HepG2 (cell line): Measurements from ENCODE around the gene YEATS2.

ENCODE experiments used
- CREB1 ChIP-seq, 2 experiments: fragments of 450-650 bp in 1 of 2; IDR thresholded peaks; 2 replicates each; pipeline ENCODE4 v1.6.1; 2016 to 2017; ENCODE audit warnings: control low read depth in 1 of 2, mild to moderate bottlenecking in 1 of 2, missing compliant biosample characterization in 1 of 2, missing genetic modification characterization in 1 of 2
- HOXA7 ChIP-seq: sonication (generic); formaldehyde crosslinking; IDR thresholded peaks from 2 replicates; pipeline ENCODE4 v1.8.1; 2022; ENCODE audit warnings: mild to moderate bottlenecking, missing genetic modification reagents, moderate library complexity
- IRF2 ChIP-seq: IDR thresholded peaks from 2 replicates; pipeline ENCODE4 v1.6.1; 2018; ENCODE audit warnings: missing genetic modification reagents, missing compliant biosample characterization
- POLR2A ChIP-seq, 2 experiments: IDR thresholded peaks; 2 replicates each; pipeline ENCODE4 v1.6.1; 2011; ENCODE audit warnings: low read depth in 2 of 2, low read length in 2 of 2, mild to moderate bottlenecking in 1 of 2, moderate library complexity in 1 of 2; ENCODE audit not compliant: insufficient read depth in 1 of 2
- RAD21 ChIP-seq: fragments of 450-650 bp; formaldehyde crosslinking; IDR thresholded peaks from 2 replicates; pipeline ENCODE4 v1.5.0; 2020; ENCODE audit warnings: mild to moderate bottlenecking
- ZNF34 ChIP-seq: sonication (generic); formaldehyde crosslinking; IDR thresholded peaks from 2 replicates; pipeline ENCODE4 v1.4.0; 2020; ENCODE audit warnings: mild to moderate bottlenecking, missing genetic modification reagents, borderline replicate concordance
- TF ChIP-seq, protein P1 (sequence below): sonication (generic); formaldehyde crosslinking; IDR thresholded peaks from 2 replicates; pipeline ENCODE4 v1.5.0; 2020; ENCODE audit warnings: mild to moderate bottlenecking, missing genetic modification reagents, moderate library complexity
- TF ChIP-seq, protein P2 (sequence below): sonication (generic); formaldehyde crosslinking; IDR thresholded peaks from 2 replicates; pipeline ENCODE4; 2020; ENCODE audit warnings: missing genetic modification reagents, mild to moderate bottlenecking, borderline replicate concordance
- TF ChIP-seq, protein P3 (sequence below), 2 experiments: IDR thresholded peaks; 2 replicates each; pipeline ENCODE4 v1.6.1; 2011 to 2012; ENCODE audit warnings: low read length in 2 of 2, borderline replicate concordance in 1 of 2, low read depth in 1 of 2, mild to moderate bottlenecking in 1 of 2, moderate library complexity in 1 of 2

DNA sequence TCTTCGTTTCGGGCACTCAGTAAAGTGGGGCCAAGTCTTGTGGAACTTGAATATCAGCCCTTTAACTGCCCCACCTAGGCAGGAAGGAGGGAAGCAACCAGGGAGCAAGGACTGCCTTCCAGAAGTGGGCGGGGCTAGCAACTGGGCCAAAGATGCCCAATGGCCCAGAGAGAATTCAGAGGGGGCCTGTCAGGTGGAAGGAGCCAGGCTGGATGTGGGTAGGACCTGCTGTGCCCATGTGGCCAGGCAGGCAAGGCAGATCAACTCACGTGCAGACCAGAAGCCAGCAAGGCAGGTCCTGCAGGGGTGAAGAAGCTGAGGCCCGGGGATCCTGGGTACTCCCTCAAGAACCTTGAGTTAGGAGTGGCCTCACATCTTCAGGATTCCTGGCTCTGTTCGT is 122.2 kb downstream of the YEATS2 start:
- TF ChIP-seq, protein P1, sequence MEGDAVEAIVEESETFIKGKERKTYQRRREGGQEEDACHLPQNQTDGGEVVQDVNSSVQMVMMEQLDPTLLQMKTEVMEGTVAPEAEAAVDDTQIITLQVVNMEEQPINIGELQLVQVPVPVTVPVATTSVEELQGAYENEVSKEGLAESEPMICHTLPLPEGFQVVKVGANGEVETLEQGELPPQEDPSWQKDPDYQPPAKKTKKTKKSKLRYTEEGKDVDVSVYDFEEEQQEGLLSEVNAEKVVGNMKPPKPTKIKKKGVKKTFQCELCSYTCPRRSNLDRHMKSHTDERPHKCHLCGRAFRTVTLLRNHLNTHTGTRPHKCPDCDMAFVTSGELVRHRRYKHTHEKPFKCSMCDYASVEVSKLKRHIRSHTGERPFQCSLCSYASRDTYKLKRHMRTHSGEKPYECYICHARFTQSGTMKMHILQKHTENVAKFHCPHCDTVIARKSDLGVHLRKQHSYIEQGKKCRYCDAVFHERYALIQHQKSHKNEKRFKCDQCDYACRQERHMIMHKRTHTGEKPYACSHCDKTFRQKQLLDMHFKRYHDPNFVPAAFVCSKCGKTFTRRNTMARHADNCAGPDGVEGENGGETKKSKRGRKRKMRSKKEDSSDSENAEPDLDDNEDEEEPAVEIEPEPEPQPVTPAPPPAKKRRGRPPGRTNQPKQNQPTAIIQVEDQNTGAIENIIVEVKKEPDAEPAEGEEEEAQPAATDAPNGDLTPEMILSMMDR (CRISPR knock-in tag) = no peak
- TF ChIP-seq, protein P2, sequence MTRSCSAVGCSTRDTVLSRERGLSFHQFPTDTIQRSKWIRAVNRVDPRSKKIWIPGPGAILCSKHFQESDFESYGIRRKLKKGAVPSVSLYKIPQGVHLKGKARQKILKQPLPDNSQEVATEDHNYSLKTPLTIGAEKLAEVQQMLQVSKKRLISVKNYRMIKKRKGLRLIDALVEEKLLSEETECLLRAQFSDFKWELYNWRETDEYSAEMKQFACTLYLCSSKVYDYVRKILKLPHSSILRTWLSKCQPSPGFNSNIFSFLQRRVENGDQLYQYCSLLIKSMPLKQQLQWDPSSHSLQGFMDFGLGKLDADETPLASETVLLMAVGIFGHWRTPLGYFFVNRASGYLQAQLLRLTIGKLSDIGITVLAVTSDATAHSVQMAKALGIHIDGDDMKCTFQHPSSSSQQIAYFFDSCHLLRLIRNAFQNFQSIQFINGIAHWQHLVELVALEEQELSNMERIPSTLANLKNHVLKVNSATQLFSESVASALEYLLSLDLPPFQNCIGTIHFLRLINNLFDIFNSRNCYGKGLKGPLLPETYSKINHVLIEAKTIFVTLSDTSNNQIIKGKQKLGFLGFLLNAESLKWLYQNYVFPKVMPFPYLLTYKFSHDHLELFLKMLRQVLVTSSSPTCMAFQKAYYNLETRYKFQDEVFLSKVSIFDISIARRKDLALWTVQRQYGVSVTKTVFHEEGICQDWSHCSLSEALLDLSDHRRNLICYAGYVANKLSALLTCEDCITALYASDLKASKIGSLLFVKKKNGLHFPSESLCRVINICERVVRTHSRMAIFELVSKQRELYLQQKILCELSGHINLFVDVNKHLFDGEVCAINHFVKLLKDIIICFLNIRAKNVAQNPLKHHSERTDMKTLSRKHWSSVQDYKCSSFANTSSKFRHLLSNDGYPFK (CRISPR knock-in tag) = no peak
- no peak for TF ChIP-seq POLR2A (IDR thresholded peaks at IDR 0.05; ENCODE audit: insufficient read depth in 1 of 2, low read depth in 2 of 2, low read length in 2 of 2)
- TF ChIP-seq RAD21 (CRISPR knock-in tag) = no peak
- no peak for TF ChIP-seq IRF2 (CRISPR knock-in tag)
- no peak for TF ChIP-seq CREB1 (IDR thresholded peaks at IDR 0.05)
- no peak for TF ChIP-seq CREB1 (CRISPR knock-in tag; IDR thresholded peaks at IDR 0.05)
- TF ChIP-seq ZNF34 (CRISPR knock-in tag) = no peak
- TF ChIP-seq HOXA7 = no peak
- TF ChIP-seq, protein P3, sequence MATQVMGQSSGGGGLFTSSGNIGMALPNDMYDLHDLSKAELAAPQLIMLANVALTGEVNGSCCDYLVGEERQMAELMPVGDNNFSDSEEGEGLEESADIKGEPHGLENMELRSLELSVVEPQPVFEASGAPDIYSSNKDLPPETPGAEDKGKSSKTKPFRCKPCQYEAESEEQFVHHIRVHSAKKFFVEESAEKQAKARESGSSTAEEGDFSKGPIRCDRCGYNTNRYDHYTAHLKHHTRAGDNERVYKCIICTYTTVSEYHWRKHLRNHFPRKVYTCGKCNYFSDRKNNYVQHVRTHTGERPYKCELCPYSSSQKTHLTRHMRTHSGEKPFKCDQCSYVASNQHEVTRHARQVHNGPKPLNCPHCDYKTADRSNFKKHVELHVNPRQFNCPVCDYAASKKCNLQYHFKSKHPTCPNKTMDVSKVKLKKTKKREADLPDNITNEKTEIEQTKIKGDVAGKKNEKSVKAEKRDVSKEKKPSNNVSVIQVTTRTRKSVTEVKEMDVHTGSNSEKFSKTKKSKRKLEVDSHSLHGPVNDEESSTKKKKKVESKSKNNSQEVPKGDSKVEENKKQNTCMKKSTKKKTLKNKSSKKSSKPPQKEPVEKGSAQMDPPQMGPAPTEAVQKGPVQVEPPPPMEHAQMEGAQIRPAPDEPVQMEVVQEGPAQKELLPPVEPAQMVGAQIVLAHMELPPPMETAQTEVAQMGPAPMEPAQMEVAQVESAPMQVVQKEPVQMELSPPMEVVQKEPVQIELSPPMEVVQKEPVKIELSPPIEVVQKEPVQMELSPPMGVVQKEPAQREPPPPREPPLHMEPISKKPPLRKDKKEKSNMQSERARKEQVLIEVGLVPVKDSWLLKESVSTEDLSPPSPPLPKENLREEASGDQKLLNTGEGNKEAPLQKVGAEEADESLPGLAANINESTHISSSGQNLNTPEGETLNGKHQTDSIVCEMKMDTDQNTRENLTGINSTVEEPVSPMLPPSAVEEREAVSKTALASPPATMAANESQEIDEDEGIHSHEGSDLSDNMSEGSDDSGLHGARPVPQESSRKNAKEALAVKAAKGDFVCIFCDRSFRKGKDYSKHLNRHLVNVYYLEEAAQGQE (IDR thresholded peaks at IDR 0.05; ENCODE audit: borderline replicate concordance in 1 of 2, low read depth in 1 of 2, low read length in 2 of 2) = no peak
